GM18526 (cell line): ENCODE results near the gene AHCYL2.

Source experiments
- POLR2A ChIP-seq: IDR thresholded peaks from 3 replicates; pipeline ENCODE4 v1.6.1; 2011; ENCODE audit not compliant: insufficient read length; ENCODE audit errors: extremely low read depth

The AHCYL2 gene

GRCh38 chr7:129351320-129351719, 126.5 kb downstream of the AHCYL2 start:
- TF ChIP-seq POLR2A, result no peak

GRCh38 chr7:129354428-129355157, 129.8 kb downstream of the AHCYL2 start:
- no peak for TF ChIP-seq POLR2A

GRCh38 chr7:129356176-129356575, 131.3 kb downstream of the AHCYL2 start:
- no peak for TF ChIP-seq POLR2A

GRCh38 chr7:129359176-129359575, 134.3 kb downstream of the AHCYL2 start:
- no peak for TF ChIP-seq POLR2A

- no peak for TF ChIP-seq POLR2A
These were observed 134.8 kb downstream of the AHCYL2 start for GRCh38 chr7:129359638-129360037.

- no peak for TF ChIP-seq POLR2A
These were observed 136.9 kb downstream of the AHCYL2 start for GRCh38 chr7:129361771-129362170.

- TF ChIP-seq POLR2A, result no peak
These were observed 137.7 kb downstream of the AHCYL2 start for GRCh38 chr7:129362496-129362895.

- TF ChIP-seq POLR2A, result no peak
These were observed 142.5 kb downstream of the AHCYL2 start for GRCh38 chr7:129367349-129367699.

- no peak for TF ChIP-seq POLR2A
These were observed 143.0 kb downstream of the AHCYL2 start for GRCh38 chr7:129367700-129368388.

GRCh38 chr7:129368389-129368986, 143.7 kb downstream of the AHCYL2 start:
- no peak for TF ChIP-seq POLR2A

GRCh38 chr7:129370812-129371211, 146.0 kb downstream of the AHCYL2 start:
- TF ChIP-seq POLR2A, result no peak

GRCh38 chr7:129371487-129371886, 146.7 kb downstream of the AHCYL2 start:
- no peak for TF ChIP-seq POLR2A

- TF ChIP-seq POLR2A, result no peak
These were observed 149.0 kb downstream of the AHCYL2 start for GRCh38 chr7:129373651-129374428.

- TF ChIP-seq POLR2A, result no peak
These were observed 150.5 kb downstream of the AHCYL2 start for GRCh38 chr7:129375141-129375938.
